Stimulated activated CD8-positive, alpha-beta memory T cell treated with anti-CD3 and anti-CD28 coated beads, Interleukin-4, amount 100 ng/mL, for 24 hours (primary cell): ENCODE results near the gene NFKBIE.
A peak's percentile ranks its signal among the peaks of the same experiment; 100 is the strongest.

ENCODE experiments used
- DNase-seq: peaks from one replicate; pipeline ENCODE4 v3.0.0-alpha.2; 2020; ENCODE audit warnings: low read depth

Gene NFKBIE

DNA sequence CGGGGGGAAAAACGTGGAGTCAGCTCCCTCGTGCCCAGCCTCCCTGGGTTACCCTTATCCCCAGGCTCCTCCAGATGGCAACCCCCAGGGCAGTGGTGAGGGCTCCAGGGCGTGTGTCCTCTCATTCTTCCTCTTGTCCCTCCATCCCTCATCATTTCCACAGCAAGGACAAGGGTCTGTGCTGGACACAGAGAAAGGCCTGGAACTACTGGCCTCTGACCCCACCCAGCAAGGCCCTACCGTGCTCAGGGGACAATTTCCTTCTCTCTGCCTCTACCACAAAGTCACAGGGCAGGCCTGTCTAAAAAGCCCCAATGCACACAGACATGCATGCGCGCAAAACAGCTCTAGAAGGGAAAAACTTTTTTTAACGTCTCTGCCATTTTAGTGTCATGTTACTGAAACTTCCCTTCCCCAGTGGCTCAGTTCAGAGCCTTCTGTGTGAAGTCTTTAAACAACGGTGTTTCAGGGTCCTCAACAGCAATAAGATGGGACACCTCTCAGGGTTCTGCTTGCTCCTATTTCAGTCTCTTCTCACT is 7.0 kb downstream of the NFKBIE start:
- DNase-seq, result no peak

DNA sequence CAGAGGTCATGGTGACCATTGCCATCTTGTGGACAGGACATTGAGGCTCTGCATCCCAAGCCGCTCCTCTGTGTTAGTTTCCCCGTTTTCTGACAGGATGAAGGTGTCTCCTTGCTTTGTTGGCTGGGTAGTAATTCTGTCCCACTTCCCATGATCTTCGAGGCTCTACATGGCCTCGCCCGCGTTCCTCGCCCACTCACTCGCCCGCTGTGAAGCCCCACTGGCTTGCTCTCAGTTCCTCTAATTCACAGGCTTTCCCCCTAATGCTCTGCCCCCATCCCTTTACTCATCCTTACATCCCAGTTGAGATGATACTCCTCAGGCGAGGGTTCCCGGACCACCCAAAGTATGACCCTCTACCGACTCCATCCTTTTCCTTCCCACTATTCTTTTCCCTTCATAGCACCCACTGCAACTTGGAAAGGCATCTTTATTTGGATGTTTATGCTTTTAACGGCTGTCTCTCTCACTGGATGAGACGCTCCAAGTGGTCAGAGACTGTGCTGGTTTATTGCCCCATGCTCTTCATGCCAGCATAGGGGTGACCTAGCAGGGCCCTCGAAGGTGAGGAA is 7.5 kb downstream of the NFKBIE start:
- DNase-seq, result no peak

DNA sequence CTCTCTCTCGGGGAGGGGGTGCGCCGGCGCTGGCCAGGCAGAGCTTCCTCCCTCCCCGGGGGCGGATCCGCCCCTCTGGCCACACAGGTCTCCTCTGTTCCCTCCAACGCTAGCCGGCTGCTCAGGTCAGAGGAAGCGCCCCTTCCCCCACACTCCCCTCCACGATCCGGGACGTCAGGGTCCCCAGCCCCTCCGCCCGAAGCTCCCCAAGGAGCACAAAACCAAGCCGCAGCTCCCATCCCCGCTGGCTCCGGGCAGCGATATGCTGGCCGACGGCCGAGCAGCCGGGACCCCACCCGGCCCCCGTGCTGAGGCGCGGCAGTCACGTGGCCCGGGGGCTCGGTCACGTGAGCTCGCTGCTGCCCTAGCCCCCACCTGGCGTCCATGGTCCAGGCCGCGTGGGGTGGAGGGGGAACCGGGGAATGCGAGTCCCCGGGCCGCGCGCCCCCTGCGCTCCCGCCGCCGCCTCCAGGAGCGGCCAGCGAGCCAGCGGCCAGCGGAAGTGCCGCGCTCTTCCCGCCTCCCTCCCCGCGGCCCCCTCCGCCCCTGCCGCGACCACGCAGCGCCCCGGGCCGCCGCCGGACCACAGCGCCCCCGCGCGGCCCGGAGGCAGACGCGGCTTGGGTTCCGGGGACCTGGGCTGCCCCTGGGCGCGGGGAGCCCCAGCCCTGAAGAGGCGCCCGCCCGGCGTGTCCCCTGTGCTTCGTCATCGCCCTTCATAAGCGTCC is 8.2 kb downstream of the NFKBIE start, which contains the start of gene SLC35B2:
SLC35B2 (minus strand) TSS at position 504 of the 728 bp plus-strand sequence; CDS start at position 386, 118 bp downstream.
- DNase-seq, result no peak

DNA sequence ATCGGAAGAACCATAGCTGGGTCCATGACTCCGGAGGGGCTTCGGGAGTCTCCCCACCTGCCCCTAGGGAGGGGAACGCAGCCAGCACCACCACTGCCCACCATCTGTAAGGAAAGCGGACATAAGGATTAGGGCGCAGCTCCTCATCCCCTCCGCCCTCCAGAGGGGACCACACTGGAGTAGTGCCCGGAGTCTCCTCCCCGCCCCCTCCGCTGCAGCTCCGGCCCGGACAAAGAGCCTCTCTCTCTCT is 8.7 kb downstream of the NFKBIE start:
- DNase-seq, result no peak

DNA sequence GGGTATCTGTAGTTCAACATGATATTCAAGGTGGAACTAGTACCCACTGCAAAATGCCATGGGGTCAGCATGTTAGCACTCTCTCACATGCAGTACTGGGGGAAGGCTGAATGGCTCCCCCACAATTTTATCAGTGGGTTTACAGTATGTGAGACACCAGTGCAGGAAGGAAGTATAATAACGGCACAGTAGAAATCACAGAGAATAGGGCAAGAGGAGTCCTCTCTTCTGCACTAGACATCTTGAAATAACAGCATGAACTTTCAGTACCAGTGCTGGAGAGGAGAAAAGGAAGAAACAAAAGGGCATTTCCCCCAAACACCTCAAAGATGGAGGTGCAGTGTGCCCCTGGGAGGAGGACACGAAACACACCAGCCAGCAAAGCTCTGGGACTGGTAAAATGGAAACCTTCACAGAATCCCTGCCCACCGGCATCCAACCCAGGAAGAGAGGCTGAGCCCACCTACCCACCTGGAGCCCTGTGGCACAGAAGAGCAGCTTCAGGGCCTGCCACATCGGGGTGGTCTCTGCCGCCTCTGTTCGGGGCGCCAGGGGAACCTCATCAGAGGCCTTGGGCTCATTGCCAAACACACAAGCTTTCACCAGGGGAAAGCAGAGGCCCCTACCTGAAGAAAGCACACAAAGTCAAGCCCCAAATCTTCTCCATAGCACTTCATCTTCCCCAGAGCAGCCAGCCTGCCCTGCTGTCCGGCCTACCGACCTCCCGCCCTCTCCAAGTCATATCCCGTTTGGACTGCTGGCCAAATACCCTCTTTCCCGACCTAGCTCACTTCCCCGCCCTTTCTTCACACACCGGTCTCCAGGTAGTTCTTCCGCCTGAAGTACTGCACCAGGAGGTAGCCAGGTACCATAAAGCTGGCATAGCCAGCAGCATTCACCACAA is 9.2 kb downstream of the NFKBIE start:
- no peak for DNase-seq

DNA sequence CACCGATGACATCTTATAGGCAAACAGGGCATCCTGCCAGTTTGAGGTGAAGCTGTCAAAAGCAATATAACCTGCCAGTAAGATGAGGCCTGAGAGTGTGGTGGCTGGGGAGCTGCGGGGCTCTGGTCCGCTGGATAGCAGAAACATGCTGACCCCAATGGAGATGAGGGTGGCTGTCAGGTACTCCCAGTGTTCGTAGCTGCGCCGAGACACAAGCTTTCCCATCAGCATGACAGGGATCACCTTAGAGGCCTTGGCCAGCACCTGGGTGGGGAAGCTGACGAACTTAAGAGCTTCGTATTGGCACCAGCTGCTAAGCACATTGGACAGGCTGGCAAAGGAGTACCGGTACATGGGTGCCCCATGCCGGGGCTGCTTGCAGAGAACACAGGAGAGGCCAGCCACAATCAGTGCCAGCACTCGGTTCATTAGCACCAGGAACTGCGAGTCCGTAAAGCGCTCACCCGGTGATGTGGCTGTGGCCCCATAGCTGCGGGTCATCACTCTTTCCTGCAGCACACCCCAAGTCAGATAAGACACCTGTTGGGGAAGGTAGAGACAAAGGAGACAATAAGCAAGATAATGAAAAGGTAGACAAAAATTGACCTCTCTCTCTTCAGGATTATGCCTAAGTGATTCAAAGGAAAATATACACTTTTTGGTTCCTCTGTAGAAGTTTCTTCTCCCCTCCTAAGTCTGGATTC is 10.1 kb downstream of the NFKBIE start:
- no peak for DNase-seq

DNA sequence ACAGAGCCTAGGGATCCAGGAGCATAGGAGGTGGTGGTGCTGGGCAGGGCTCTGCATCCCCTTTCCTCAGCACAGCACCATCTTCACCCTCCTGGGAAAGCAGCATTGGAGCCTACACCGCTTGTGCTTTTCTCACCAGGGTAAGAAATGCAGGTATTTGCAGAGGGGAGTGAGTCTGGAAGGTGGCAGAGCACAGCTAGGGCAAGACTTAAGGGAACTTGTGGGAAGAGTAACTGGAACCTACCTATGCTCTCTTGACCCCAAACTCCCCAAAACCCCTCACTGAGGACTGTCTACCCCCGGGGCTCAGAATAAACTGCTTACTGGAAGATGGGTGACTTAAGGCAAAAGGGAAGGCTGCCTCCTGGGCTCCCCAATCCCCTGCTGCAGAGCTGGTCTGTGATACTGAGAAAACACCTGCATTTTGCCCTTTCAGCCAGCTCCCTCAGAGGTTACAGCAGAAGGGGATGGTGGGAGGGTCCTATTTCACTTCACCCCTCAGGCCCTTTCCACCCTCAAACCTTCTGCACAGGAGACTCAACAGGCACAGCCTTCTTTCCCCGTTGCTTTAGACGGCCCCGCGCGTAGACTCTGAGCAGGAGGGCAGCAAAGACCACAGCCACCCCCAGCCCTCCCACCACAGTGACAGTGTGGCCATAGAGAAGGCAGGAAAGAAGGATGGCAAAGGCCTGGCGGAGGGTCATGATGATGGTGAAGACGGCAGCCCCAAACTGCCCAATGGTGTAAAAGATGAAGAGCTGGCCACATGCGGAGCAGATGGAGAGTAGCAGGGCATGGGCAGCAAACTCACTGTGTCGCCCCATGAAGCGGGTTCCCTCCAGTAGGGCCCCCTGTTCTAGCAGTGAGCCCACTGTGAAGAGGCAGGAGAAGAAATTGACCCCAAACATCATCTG is 10.9 kb downstream of the NFKBIE start:
- no peak for DNase-seq

DNA sequence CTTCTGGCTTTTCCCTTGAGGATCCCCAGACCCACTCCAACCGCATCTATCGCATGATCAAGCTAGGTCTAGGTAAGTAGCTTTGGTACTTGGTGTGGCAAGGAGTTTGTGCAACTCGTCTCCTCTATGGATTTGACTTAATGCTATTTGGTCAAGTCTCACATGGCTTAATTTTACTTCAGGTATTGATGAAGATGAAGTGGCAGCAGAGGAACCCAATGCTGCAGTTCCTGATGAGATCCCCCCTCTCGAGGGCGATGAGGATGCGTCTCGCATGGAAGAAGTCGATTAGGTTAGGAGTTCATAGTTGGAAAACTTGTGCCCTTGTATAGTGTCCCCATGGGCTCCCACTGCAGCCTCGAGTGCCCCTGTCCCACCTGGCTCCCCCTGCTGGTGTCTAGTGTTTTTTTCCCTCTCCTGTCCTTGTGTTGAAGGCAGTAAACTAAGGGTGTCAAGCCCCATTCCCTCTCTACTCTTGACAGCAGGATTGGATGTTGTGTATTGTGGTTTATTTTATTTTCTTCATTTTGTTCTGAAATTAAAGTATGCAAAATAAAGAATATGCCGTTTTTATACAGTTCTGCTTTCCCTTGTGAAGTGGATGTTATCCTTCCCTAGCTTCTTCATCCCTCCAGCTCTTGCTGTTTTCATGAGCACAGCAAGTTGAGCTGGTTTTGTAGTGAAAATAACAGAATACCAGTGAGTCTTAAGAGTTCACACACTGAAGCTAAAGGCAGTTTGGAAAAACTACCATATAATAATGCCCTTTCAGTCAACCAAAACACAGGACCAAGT is 11.8 kb downstream of the NFKBIE start:
- no peak for DNase-seq

DNA sequence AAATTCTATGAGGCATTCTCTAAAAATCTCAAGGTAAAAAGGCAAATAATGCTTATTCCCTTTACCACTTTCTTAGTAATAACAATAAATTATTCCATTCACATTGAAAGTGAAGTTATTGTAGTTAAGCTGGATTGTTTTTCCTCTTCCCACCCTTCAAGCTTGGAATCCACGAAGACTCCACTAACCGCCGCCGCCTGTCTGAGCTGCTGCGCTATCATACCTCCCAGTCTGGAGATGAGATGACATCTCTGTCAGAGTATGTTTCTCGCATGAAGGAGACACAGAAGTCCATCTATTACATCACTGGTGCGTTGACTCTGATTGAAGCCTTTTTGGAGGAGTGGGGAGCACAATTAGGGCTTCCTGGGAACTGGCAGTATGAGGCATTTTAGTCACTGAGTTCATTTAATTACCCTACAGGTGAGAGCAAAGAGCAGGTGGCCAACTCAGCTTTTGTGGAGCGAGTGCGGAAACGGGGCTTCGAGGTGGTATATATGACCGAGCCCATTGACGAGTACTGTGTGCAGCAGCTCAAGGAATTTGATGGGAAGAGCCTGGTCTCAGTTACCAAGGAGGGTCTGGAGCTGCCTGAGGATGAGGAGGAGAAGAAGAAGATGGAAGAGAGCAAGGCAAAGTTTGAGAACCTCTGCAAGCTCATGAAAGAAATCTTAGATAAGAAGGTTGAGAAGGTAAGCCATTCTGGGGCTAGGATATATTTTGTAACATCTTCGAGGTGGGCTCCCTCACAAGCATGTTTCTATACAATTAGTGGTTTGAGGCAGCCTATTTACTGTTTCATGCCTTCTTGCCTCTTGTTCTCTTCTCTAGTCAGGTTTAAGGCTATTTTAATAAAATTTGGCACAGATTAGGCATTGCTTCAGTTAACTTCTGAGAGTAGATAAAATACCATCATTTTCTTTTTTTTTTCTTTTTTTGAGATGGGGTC is 13.5 kb downstream of the NFKBIE start:
- DNase-seq, result no peak

DNA sequence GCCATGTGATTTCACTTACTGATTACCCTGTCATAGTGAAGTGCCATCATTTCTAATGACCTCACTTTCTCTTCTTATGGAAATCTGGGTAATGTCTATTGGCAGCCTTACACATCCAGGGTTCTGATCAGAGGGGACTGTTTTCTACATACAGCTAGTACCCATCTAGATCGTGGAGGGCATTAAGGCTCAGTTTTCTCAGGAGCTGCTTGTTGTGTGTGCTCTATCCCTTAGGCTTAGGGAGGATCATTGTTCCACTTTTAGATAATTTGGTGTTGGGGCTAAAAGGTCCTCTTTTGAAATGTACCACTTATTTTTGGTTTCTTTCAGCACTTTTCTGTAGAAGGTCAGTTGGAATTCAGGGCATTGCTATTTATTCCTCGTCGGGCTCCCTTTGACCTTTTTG is 14.6 kb downstream of the NFKBIE start:
- no peak for DNase-seq

DNA sequence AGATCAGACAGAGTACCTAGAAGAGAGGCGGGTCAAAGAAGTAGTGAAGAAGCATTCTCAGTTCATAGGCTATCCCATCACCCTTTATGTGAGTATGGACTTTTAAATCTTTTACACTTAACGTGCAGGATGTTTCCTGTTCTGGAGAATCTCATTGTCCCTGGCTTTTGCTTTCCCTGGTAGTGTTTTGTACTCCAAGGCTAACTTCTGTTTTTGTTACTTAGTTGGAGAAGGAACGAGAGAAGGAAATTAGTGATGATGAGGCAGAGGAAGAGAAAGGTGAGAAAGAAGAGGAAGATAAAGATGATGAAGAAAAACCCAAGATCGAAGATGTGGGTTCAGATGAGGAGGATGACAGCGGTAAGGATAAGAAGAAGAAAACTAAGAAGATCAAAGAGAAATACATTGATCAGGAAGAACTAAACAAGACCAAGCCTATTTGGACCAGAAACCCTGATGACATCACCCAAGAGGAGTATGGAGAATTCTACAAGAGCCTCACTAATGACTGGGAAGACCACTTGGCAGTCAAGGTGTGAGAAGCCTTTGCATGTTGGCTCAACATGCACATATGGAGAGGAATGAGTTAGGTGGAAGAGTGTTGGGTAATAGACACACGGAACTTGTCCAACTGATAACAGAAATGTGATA is 15.2 kb downstream of the NFKBIE start:
- no peak for DNase-seq

DNA sequence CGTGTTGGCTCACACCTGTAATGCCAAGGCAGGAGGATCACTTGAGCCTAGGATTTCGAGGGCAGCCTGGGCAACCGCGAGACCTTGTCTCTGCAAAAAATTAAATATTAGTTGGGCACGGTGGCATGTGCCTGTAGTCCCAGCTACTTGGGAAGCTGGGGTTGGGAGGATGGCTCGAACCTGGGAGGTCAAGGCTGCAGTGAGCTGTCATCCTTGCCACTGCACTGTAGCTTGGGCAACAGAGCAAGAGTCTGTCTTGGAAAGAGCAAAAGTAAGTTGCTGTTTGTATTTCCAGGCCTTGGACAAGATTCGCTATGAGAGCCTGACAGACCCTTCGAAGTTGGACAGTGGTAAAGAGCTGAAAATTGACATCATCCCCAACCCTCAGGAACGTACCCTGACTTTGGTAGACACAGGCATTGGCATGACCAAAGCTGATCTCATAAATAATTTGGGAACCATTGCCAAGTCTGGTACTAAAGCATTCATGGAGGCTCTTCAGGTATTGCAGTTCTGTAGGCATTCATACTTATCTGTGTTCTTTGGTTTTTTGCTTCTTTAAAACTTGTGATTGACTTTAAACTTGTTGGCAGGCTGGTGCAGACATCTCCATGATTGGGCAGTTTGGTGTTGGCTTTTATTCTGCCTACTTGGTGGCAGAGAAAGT is 16.1 kb downstream of the NFKBIE start:
- no peak for DNase-seq

DNA sequence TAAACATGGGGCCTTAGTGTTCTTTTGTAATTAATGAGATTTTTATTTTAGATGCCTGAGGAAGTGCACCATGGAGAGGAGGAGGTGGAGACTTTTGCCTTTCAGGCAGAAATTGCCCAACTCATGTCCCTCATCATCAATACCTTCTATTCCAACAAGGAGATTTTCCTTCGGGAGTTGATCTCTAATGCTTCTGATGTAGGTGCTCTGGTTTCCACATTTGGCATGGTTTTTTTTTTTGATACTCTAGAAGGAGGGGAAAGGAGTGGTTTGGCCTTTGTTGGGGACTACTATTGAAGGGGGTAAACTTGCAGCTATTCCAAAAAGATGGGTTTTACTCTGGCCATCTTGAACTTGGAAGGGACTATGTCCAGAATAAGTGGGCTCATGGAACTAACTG is 16.8 kb downstream of the NFKBIE start:
- no peak for DNase-seq

DNA sequence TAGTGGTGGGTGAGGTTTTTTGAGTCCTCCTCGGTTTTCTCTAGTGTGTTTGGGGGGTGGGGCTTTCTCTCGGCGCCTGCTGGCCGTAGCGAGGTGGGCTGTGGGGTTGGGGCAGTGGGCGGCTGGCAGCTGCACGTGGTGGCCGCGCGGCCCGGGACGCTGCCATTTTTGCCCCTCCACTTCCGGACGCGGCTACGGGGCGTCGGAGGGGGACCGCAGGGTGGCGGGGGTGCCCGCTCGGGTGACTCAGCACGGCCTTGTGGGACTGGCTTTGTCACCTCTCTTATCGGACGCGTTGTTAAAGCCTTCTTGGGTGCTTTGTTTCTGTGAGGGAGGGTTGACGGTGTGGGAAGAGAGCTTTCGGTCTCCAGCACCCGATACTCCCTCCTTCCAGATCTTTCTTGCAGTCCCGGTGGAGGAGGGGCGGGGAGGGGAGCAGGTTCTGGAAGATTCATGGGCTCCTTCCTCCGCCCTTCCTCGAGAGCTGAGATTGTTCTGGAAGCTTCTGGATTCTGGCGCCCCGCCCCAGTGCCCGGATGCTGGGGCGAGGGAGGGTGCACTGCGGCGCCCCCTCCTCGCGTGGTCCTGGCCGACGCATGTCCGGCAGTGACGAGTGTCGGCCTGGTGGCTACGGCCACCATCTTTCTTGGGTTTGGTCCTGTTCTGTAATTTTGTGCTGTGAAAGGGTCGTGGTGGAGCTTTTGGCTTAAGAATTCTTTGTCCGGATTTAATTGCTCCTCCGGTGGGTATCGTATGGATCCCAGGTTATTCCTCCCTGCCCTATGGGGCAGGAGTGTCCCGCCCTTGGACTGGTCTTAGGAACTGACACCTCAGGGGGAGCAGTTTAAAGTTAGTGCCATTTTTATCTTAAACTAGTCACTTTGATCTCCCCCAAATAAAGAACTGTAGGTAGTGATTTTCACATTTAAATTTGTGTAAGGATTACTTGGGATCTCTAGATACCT is 17.7 kb downstream of the NFKBIE start:
- DNase-seq, result peak; percentile 87

DNA sequence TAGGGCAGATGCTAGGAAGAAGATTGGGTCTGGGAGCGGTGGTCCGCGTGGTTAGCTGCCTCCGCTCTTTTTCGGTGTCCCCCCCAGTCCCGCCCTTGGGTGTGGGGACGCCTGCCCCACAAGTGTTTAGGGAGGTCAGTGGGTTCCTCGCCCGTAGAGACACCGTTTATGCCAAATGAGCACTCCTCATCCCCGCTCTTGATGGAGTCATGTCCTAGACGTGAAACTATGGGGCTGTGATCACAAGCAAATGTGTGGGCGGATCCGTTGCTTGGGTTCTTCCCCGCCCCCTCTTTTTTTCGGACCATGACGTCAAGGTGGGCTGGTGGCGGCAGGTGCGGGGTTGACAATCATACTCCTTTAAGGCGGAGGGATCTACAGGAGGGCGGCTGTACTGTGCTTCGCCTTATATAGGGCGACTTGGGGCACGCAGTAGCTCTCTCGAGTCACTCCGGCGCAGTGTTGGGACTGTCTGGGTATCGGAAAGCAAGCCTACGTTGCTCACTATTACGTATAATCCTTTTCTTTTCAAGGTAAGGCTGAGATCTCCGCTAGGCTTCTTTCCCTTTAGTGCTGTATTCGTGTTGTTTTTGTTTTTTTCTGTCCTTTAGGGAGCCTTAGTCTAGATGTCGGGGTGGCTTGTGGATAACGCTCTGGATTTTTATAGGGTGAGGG is 18.6 kb downstream of the NFKBIE start, which contains the start of gene HSP90AB1:
HSP90AB1 (plus strand) TSS at position 439 of the 675 bp plus-strand sequence. CDS start 1,529 bp downstream, outside the sequence.
- DNase-seq, result peak; percentile 92
